Calu3 (cell line): Measurements from ENCODE around the gene TUBGCP6. TPM values are rescaled to one million over a fixed set of nuclear protein-coding genes. Genes with fewer than 3 reads are reported as not detected.

Experiments used
- BruUV-seq: library from RNA; stranded (reverse); fragments of 400-500 nt; replicated peaks from 2 replicates; lab custom pipeline; 2021; lab: Mats Ljungman, UMichigan
- CTCF ChIA-PET: fragments of 300-600 bp; sonication (Branson Sonifier 250); formaldehyde crosslinking; loops from one replicate; lab custom pipeline; 2022; ENCODE audit warnings: antibody characterized with exemption; lab: Charles Lee
- DNase-seq: peaks from one replicate; pipeline ENCODE4 v3.0.0; 2022
- H3K27ac Mint-ChIP-seq: one replicate; pipeline ENCODE4 v1.8.0; 2022; ENCODE audit warnings: mixed read lengths; ENCODE audit not compliant: unreplicated experiment
- H3K27me3 Mint-ChIP-seq: one replicate; pipeline ENCODE4 v1.8.0; 2022; ENCODE audit warnings: mixed read lengths; ENCODE audit not compliant: unreplicated experiment
- H3K36me3 Mint-ChIP-seq: one replicate; pipeline ENCODE4 v1.8.0; 2022; ENCODE audit warnings: mild to moderate bottlenecking, moderate library complexity, mixed read lengths; ENCODE audit not compliant: insufficient read depth, unreplicated experiment
- H3K4me1 Mint-ChIP-seq: one replicate; pipeline ENCODE4 v1.8.0; 2022; ENCODE audit warnings: mild to moderate bottlenecking, low read depth, mixed read lengths; ENCODE audit not compliant: unreplicated experiment
- H3K4me3 Mint-ChIP-seq: one replicate; pipeline ENCODE4 v1.8.0; 2022; ENCODE audit warnings: mild to moderate bottlenecking, low read depth, moderate library complexity, mixed read lengths; ENCODE audit not compliant: unreplicated experiment
- H3K9me3 Mint-ChIP-seq: one replicate; pipeline ENCODE4 v1.8.0; 2022; ENCODE audit warnings: low read depth, mixed read lengths; ENCODE audit not compliant: unreplicated experiment
- CTCF ChIP-seq: fragments of 200-600 bp; IDR thresholded peaks from one replicate; pipeline ENCODE4 v1.8.0; 2022; ENCODE audit warnings: antibody characterized with exemption; ENCODE audit not compliant: unreplicated experiment
- intact Hi-C: fragments of 100-400 bp; cut with micrococcal nuclease; formaldehyde crosslinking; loops from one replicate; pipeline ENCODE4 v1.10.0; 2022; ENCODE audit not compliant: unreplicated experiment
- total RNA-seq: library from RNA; stranded (reverse); gene quantifications from 2 replicates; pipeline ENCODE4 v1.2.3, GENCODE V29; 2022

The TUBGCP6 gene
- total RNA-seq, 1 experiment from 2014 or later, result 49.7 TPM

GRCh38 chr22:50257041-50257440 is 12.2 kb upstream of the TUBGCP6 start:
- intact Hi-C loops, result no loop called here
- Mint-ChIP-seq H3K4me1 (peaks cover 3% of the 10 kb centered on the region), H3K27ac (no peak overlapping the region), H3K9me3 (no peaks in the 10 kb centered on the region), H3K36me3 (peaks cover 28% of the 10 kb centered on the region), H3K4me3 (no peak overlapping the region), H3K27me3 (no peaks in the 10 kb centered on the region)
- BruUV-seq, result no TSS peak
- CTCF ChIA-PET, result no interaction called here
- TF ChIP-seq CTCF, result no peak
- no peak for DNase-seq

GRCh38 chr22:50256258-50256862 is 11.5 kb upstream of the TUBGCP6 start:
- no peak overlapping the region for H3K4me3 Mint-ChIP-seq
- H3K4me1 Mint-ChIP-seq, result no peaks in the 10 kb centered on the region
- H3K27ac Mint-ChIP-seq, result no peak overlapping the region
- CTCF ChIA-PET, result no interaction called here
- no peaks in the 10 kb centered on the region for H3K9me3 Mint-ChIP-seq
- BruUV-seq, result no TSS peak
- intact Hi-C loops, result no loop called here
- H3K36me3 Mint-ChIP-seq, result peaks cover 29% of the 10 kb centered on the region
- no peak for TF ChIP-seq CTCF
- no peak for DNase-seq
- H3K27me3 Mint-ChIP-seq, result no peaks in the 10 kb centered on the region

- H3K4me1 Mint-ChIP-seq, result no peaks in the 10 kb centered on the region
- DNase-seq, result no peak
Observed at GRCh38 chr22:50255607-50256006, 10.8 kb upstream of the TUBGCP6 start.

GRCh38 chr22:50255099-50255498 is 10.3 kb upstream of the TUBGCP6 start:
- intact Hi-C loops, result no loop called here
- Mint-ChIP-seq H3K4me1 (no peaks in the 10 kb centered on the region), H3K9me3 (no peaks in the 10 kb centered on the region), H3K27me3 (no peaks in the 10 kb centered on the region), H3K4me3 (no peak overlapping the region), H3K27ac (no peak overlapping the region), H3K36me3 (peaks cover 42% of the 10 kb centered on the region)
- no peak for DNase-seq
- BruUV-seq, result no TSS peak
- CTCF ChIA-PET, result no interaction called here
- no peak for TF ChIP-seq CTCF

More at GRCh38 chr22:50255607-50256006, 10.8 kb upstream of the TUBGCP6 start:
- intact Hi-C loops, result no loop called here
- Mint-ChIP-seq H3K9me3 (no peaks in the 10 kb centered on the region), H3K36me3 (peaks cover 37% of the 10 kb centered on the region), H3K4me3 (no peak overlapping the region), H3K27ac (no peak overlapping the region), H3K27me3 (no peaks in the 10 kb centered on the region)
- no peak for TF ChIP-seq CTCF
- CTCF ChIA-PET, result no interaction called here
- no TSS peak for BruUV-seq
